Endothelial cell of umbilical vein (primary cell): ENCODE measurements around the gene SEPTIN10. TPM values are rescaled to one million over a fixed set of nuclear protein-coding genes. Genes with fewer than 3 reads are reported as not detected.

ENCODE experiments used
- BruUV-seq: library from RNA; stranded (reverse); fragments of 400-500 nt; replicated peaks from 2 replicates; lab custom pipeline; 2021; lab: Mats Ljungman, UMichigan
- CTCF ChIA-PET: fragments of 300-600, 350-600 bp; sonication (Branson Sonifier 250); formaldehyde crosslinking; loops from one replicate; lab custom pipeline; 2021; ENCODE audit warnings: antibody characterized with exemption, inconsistent platforms; lab: Charles Lee
- POLR2A ChIA-PET: fragments of 300-600, 350-600 bp; sonication (Branson Sonifier 250); formaldehyde crosslinking; loops from one replicate; lab custom pipeline; 2021; ENCODE audit warnings: antibody characterized with exemption, inconsistent platforms; lab: Charles Lee
- DNase-seq: peaks from one replicate; pipeline ENCODE4 v3.0.0-alpha.2; 2011; ENCODE audit warnings: low read depth, low spot score
- FAIRE-seq: peaks from 2 replicates; lab custom pipeline; 2011; peaks lifted over from hg19 to GRCh38; lab: Jason Lieb, UNC
- H2AFZ ChIP-seq: 2 replicates; pipeline ENCODE4 v1.6.0; 2012; ENCODE audit warnings: low read depth, low read length, control low read depth, inconsistent platforms
- H3K27ac ChIP-seq: 2 replicates; pipeline ENCODE4 v1.5.1; 2011; ENCODE audit warnings: low read depth, mild to moderate bottlenecking, control low read depth, low read length, moderate library complexity; ENCODE audit not compliant: insufficient read depth
- H3K27me3 ChIP-seq, 2 experiments: 2 replicates each; pipeline versions ENCODE4 v1.6.0 to v1.6.1; 2011; ENCODE audit warnings: low read length in 2 of 2, mixed read lengths in 1 of 2; ENCODE audit not compliant: control insufficient read depth in 2 of 2, insufficient read depth in 2 of 2
- H3K36me3 ChIP-seq, 2 experiments: 2 replicates in 1 of 2; 3 replicates in 1 of 2; pipeline ENCODE4 v1.5.1; 2011; ENCODE audit warnings: low read length in 2 of 2, mild to moderate bottlenecking in 1 of 2, moderate library complexity in 1 of 2; ENCODE audit not compliant: control insufficient read depth in 2 of 2, insufficient read depth in 2 of 2; ENCODE audit errors: extremely low read depth in 1 of 2
- H3K4me1 ChIP-seq: 3 replicates; pipeline ENCODE4 v1.5.1; 2011; ENCODE audit warnings: mild to moderate bottlenecking, low read length; ENCODE audit not compliant: control insufficient read depth, insufficient read depth; ENCODE audit errors: extremely low read depth
- H3K4me2 ChIP-seq: 2 replicates; pipeline ENCODE4 v1.6.1; 2011; ENCODE audit warnings: low read length, control low read depth, mixed read lengths; ENCODE audit not compliant: insufficient read depth
- H3K4me3 ChIP-seq, 3 experiments: fragments of 200-600 bp in 1 of 3; sonication (generic), shearing (Covaris generic) in 1 of 3; replicated peaks in 1 of 3; 2 replicates each; pipeline ENCODE4 v1.5.1; 2011 to 2016; ENCODE audit warnings: control low read depth in 3 of 3, low read length in 3 of 3, mild to moderate bottlenecking in 2 of 3, inconsistent platforms in 1 of 3, low read depth in 1 of 3, moderate library complexity in 1 of 3; ENCODE audit not compliant: insufficient read depth in 1 of 3
- H3K79me2 ChIP-seq: 2 replicates; pipeline ENCODE4 v1.6.0; 2012; ENCODE audit warnings: low read length, inconsistent platforms; ENCODE audit not compliant: control insufficient read depth, insufficient read depth
- H3K9ac ChIP-seq: replicated peaks from 2 replicates; pipeline ENCODE3; 2011; ENCODE audit warnings: low read length, control low read depth; ENCODE audit not compliant: insufficient read depth; ENCODE audit errors: extremely low read depth
- H3K9me1 ChIP-seq: replicated peaks from 3 replicates; pipeline ENCODE4 v1.6.0; 2011; ENCODE audit warnings: mild to moderate bottlenecking, low read length; ENCODE audit not compliant: control insufficient read depth, insufficient read depth; ENCODE audit errors: extremely low read depth
- H3K9me3 ChIP-seq: replicated peaks from 2 replicates; pipeline ENCODE4 v1.5.1; 2012; ENCODE audit warnings: low read length, inconsistent platforms; ENCODE audit not compliant: control insufficient read depth, insufficient read depth
- H4K20me1 ChIP-seq: replicated peaks from 2 replicates; pipeline ENCODE3; 2011; ENCODE audit warnings: mild to moderate bottlenecking, low read length; ENCODE audit not compliant: control insufficient read depth, insufficient read depth; ENCODE audit errors: extremely low read depth
- EZH2 ChIP-seq: IDR thresholded peaks from 2 replicates; pipeline ENCODE4 v1.6.1; 2012; ENCODE audit warnings: borderline replicate concordance, low read depth, mild to moderate bottlenecking, moderate library complexity, low read length, inconsistent platforms; ENCODE audit not compliant: severe bottlenecking
- FOS ChIP-seq: IDR thresholded peaks from 2 replicates; pipeline ENCODE4 v1.6.1; 2011; ENCODE audit warnings: mild to moderate bottlenecking, low read length, moderate library complexity, borderline replicate concordance; ENCODE audit not compliant: insufficient read depth
- GATA2 ChIP-seq: IDR thresholded peaks from 2 replicates; pipeline ENCODE4 v1.7.0; 2011; ENCODE audit warnings: low read depth, mild to moderate bottlenecking, moderate library complexity, mixed read lengths, low read length; ENCODE audit not compliant: insufficient read length, insufficient read depth
- JUN ChIP-seq: IDR thresholded peaks from 2 replicates; pipeline ENCODE4 v1.6.1; 2011; ENCODE audit warnings: borderline replicate concordance, low read depth; ENCODE audit not compliant: insufficient read length, insufficient read depth
- MYC ChIP-seq: IDR thresholded peaks from one replicate; pipeline ENCODE4 v1.6.1; 2011; ENCODE audit warnings: mild to moderate bottlenecking, low read depth, low read length
- POLR2A ChIP-seq: IDR thresholded peaks from 2 replicates; pipeline ENCODE4 v1.6.1; 2012; ENCODE audit warnings: low read depth, mild to moderate bottlenecking, control low read depth, low read length
- POLR2AphosphoS5 ChIP-seq: IDR thresholded peaks from 2 replicates; pipeline ENCODE4 v1.6.1; 2012; ENCODE audit warnings: low read depth, mild to moderate bottlenecking, control low read depth, low read length, moderate library complexity; ENCODE audit not compliant: insufficient read depth
- dilution Hi-C: fragments of 300-500 bp; cut with MboI; formaldehyde crosslinking; loops from one replicate; pipeline ENCODE4 v1.15.0; 2019; ENCODE audit warnings: low sequenced_read_pairs; ENCODE audit not compliant: extremely low pct_ligation_motif_present
- intact Hi-C: fragments of 100-400 bp; cut with micrococcal nuclease; formaldehyde crosslinking; loops from one replicate; pipeline ENCODE4 v1.10.0; 2022
- polyA plus RNA-seq, 4 experiments: library from polyadenylated mRNA; depleted of rRNA in 3 of 4; stranded (reverse) in 3 of 4; unstranded in 1 of 4; fragments of >200 nt; gene quantifications; 2 replicates each; pipeline versions ENCODE4 v1.2.1 to v1.2.3, GENCODE V29; 2011 to 2012; ENCODE audit warnings: missing spikeins in 1 of 4
- total RNA-seq: library from RNA; stranded (reverse); gene quantifications from 2 replicates; pipeline ENCODE4 v1.2.3, GENCODE V29; 2021
- TF ChIP-seq, protein P1 (sequence below): IDR thresholded peaks from 2 replicates; pipeline ENCODE4 v1.6.1; 2011; ENCODE audit not compliant: insufficient read depth, insufficient read length
- TF ChIP-seq, protein P2 (sequence below), 2 donors: IDR thresholded peaks; 1 replicate in 1 of 2; 2 replicates in 1 of 2; pipeline ENCODE4 v1.5.1; 2011; ENCODE audit warnings: low read length in 2 of 2, mild to moderate bottlenecking in 2 of 2, moderate library complexity in 2 of 2, control low read depth in 1 of 2, inconsistent platforms in 1 of 2, low read depth in 1 of 2; ENCODE audit not compliant: insufficient read depth in 1 of 2; ENCODE audit errors: extremely low read depth in 1 of 2

Gene SEPTIN10
- total and polyA plus RNA-seq, 2 donors (not counting 3 experiments of a cell fraction or from before 2014, with no cell fraction given), result 26.1 to 121 TPM

- POLR2A ChIA-PET, result no interaction called here
These were observed 27.1 kb downstream of the SEPTIN10 start for GRCh38 chr2:109586687-109587086.

More at GRCh38 chr2:109586687-109587086, 27.1 kb downstream of the SEPTIN10 start:
- Histone ChIP-seq H3K9ac (no peak overlapping the region), H3K27me3 (no peaks in the 10 kb centered on the region), H3K9me3 (no peaks in the 10 kb centered on the region), H3K9me1 (no peaks in the 10 kb centered on the region), H3K4me3 (no peak overlapping the region), H3K4me1 (no peaks in the 10 kb centered on the region), H2AFZ (no peak overlapping the region), H3K4me2 (no peak overlapping the region), H4K20me1 (peaks cover 2% of the 10 kb centered on the region), H3K27ac (no peak overlapping the region), H3K79me2 (peaks cover 49% of the 10 kb centered on the region), H3K36me3 (peaks cover 4 to 7% of the 10 kb centered on the region in 2 experiments)
- intact Hi-C loops (no loop called here), dilution Hi-C loops (no loop called here)
- BruUV-seq, result no TSS peak
- FAIRE-seq, result no peak
- CTCF ChIA-PET, result interaction anchor here (0.7 to 2.4 kb wide), 5 partner anchors 11 to 149 kb away, joined by 3 to 8 read pairs (median 4); no protein-coding TSS in a partner anchor
- TF ChIP-seq POLR2AphosphoS5, result no peak
- TF ChIP-seq, protein P1, sequence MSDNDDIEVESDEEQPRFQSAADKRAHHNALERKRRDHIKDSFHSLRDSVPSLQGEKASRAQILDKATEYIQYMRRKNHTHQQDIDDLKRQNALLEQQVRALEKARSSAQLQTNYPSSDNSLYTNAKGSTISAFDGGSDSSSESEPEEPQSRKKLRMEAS, result no peak
- TF ChIP-seq GATA2, result no peak
- TF ChIP-seq, protein P2, sequence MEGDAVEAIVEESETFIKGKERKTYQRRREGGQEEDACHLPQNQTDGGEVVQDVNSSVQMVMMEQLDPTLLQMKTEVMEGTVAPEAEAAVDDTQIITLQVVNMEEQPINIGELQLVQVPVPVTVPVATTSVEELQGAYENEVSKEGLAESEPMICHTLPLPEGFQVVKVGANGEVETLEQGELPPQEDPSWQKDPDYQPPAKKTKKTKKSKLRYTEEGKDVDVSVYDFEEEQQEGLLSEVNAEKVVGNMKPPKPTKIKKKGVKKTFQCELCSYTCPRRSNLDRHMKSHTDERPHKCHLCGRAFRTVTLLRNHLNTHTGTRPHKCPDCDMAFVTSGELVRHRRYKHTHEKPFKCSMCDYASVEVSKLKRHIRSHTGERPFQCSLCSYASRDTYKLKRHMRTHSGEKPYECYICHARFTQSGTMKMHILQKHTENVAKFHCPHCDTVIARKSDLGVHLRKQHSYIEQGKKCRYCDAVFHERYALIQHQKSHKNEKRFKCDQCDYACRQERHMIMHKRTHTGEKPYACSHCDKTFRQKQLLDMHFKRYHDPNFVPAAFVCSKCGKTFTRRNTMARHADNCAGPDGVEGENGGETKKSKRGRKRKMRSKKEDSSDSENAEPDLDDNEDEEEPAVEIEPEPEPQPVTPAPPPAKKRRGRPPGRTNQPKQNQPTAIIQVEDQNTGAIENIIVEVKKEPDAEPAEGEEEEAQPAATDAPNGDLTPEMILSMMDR (IDR thresholded peaks at IDR 0.05; ENCODE audit: extremely low read depth in 1 of 2, insufficient read depth in 1 of 2, low read depth in 1 of 2, low read length in 2 of 2), result no peak
- TF ChIP-seq JUN, result no peak
- no peak for TF ChIP-seq MYC
- no peak for TF ChIP-seq EZH2
- no peak for TF ChIP-seq FOS
- TF ChIP-seq POLR2A, result no peak
- no peak for DNase-seq
